ENCODE results near the gene NFS1. TPM values are rescaled to one million over a fixed set of nuclear protein-coding genes. Genes with fewer than 3 reads are reported as not detected.

The NFS1 gene
- total RNA-seq, 1 donor from 2014 or later: 53.9 TPM

- DNase-seq (ENCODE audit: low read depth): no peak
Measured at GRCh38 chr20:35643045-35643444, 56.1 kb downstream of the NFS1 start.

GRCh38 chr20:35641743-35642142 lies 57.4 kb downstream of the NFS1 start:
- no peak for DNase-seq (ENCODE audit: low read depth)

GRCh38 chr20:35640724-35641123 lies 58.4 kb downstream of the NFS1 start:
- no peak for DNase-seq (ENCODE audit: low read depth)

- DNase-seq (ENCODE audit: low read depth): no peak
Measured at GRCh38 chr20:35638751-35639150, 60.4 kb downstream of the NFS1 start.

GRCh38 chr20:35637276-35637675 lies 61.9 kb downstream of the NFS1 start:
- DNase-seq (ENCODE audit: low read depth): no peak

GRCh38 chr20:35636095-35636494 lies 63.1 kb downstream of the NFS1 start:
- DNase-seq (ENCODE audit: low read depth): no peak

GRCh38 chr20:35635652-35636051 lies 63.5 kb downstream of the NFS1 start:
- no peak for DNase-seq (ENCODE audit: low read depth)

- no peak for DNase-seq (ENCODE audit: low read depth)
Measured at GRCh38 chr20:35632539-35633115, 66.5 kb downstream of the NFS1 start.

GRCh38 chr20:35630636-35631035 lies 68.5 kb downstream of the NFS1 start:
- no peak for DNase-seq (ENCODE audit: low read depth)

GRCh38 chr20:35629427-35630145 lies 69.6 kb downstream of the NFS1 start:
- no peak for DNase-seq (ENCODE audit: low read depth)

- DNase-seq (ENCODE audit: low read depth): no peak
Measured at GRCh38 chr20:35627121-35627520, 72.0 kb downstream of the NFS1 start.

- DNase-seq (ENCODE audit: low read depth): no peak
Measured at GRCh38 chr20:35626386-35627001, 72.7 kb downstream of the NFS1 start.

GRCh38 chr20:35625584-35626385 lies 73.4 kb downstream of the NFS1 start:
- DNase-seq (ENCODE audit: low read depth): no peak

GRCh38 chr20:35621560-35621946 lies 77.6 kb downstream of the NFS1 start:
- no peak for DNase-seq (ENCODE audit: low read depth)

- no peak for DNase-seq (ENCODE audit: low read depth)
Measured at GRCh38 chr20:35620818-35621559, 78.2 kb downstream of the NFS1 start.

GRCh38 chr20:35619196-35620095 lies 79.7 kb downstream of the NFS1 start:
- peak; percentile 78 for DNase-seq (ENCODE audit: low read depth)

GRCh38 chr20:35618263-35619131 lies 80.7 kb downstream of the NFS1 start:
- DNase-seq (ENCODE audit: low read depth): peak; percentile 18
